HG03066 (cell line): ENCODE measurements around the gene CLSTN2.

Source experiments
- ATAC-seq: cut with Tn5 transposase; IDR thresholded peaks from one replicate; pipeline ENCODE4 v1.9.1; 2021; ENCODE audit warnings: low read depth; ENCODE audit not compliant: unreplicated experiment

Gene CLSTN2

GRCh38 chr3:140176526-140176925 lies 241.5 kb downstream of the CLSTN2 start:
- no peak for ATAC-seq

- ATAC-seq = no peak
Measured at GRCh38 chr3:140177943-140178342, 243.0 kb downstream of the CLSTN2 start.

- no peak for ATAC-seq
Measured at GRCh38 chr3:140178482-140178881, 243.5 kb downstream of the CLSTN2 start.

- no peak for ATAC-seq
Measured at GRCh38 chr3:140180603-140181002, 245.6 kb downstream of the CLSTN2 start.

- ATAC-seq = no peak
Measured at GRCh38 chr3:140185375-140185774, 250.4 kb downstream of the CLSTN2 start.

GRCh38 chr3:140186421-140186920 lies 251.5 kb downstream of the CLSTN2 start:
- no peak for ATAC-seq

- ATAC-seq = no peak
Measured at GRCh38 chr3:140187028-140187427, 252.0 kb downstream of the CLSTN2 start.

GRCh38 chr3:140187656-140188221 lies 252.8 kb downstream of the CLSTN2 start:
- ATAC-seq = no peak

- ATAC-seq = no peak
Measured at GRCh38 chr3:140188285-140188684, 253.3 kb downstream of the CLSTN2 start.

GRCh38 chr3:140189267-140189666 lies 254.3 kb downstream of the CLSTN2 start:
- no peak for ATAC-seq

GRCh38 chr3:140189976-140190375 lies 255.0 kb downstream of the CLSTN2 start:
- ATAC-seq = no peak

GRCh38 chr3:140196970-140197369 lies 262.0 kb downstream of the CLSTN2 start:
- no peak for ATAC-seq

GRCh38 chr3:140198242-140198641 lies 263.3 kb downstream of the CLSTN2 start:
- no peak for ATAC-seq

GRCh38 chr3:140199008-140199407 lies 264.0 kb downstream of the CLSTN2 start:
- no peak for ATAC-seq

GRCh38 chr3:140199743-140200142 lies 264.8 kb downstream of the CLSTN2 start:
- no peak for ATAC-seq

- no peak for ATAC-seq
Measured at GRCh38 chr3:140203510-140203909, 268.5 kb downstream of the CLSTN2 start.

GRCh38 chr3:140204271-140204984 lies 269.4 kb downstream of the CLSTN2 start:
- ATAC-seq = no peak

GRCh38 chr3:140205598-140205997 lies 270.6 kb downstream of the CLSTN2 start:
- ATAC-seq = no peak

- no peak for ATAC-seq
Measured at GRCh38 chr3:140206196-140207040, 271.4 kb downstream of the CLSTN2 start.

GRCh38 chr3:140207541-140207940 lies 272.6 kb downstream of the CLSTN2 start:
- ATAC-seq = no peak

GRCh38 chr3:140216249-140216648 lies 281.3 kb downstream of the CLSTN2 start:
- no peak for ATAC-seq
